GM12874 (cell line): ENCODE data around the gene CMIP.

Experiments used
- CTCF ChIP-seq: IDR thresholded peaks from 2 replicates; pipeline ENCODE4 v1.5.1; 2011; ENCODE audit warnings: low read depth, mild to moderate bottlenecking, control low read depth, low read length, moderate library complexity; ENCODE audit not compliant: insufficient read depth

CMIP gene

GRCh38 chr16:81549547-81550431, 105.2 kb downstream of the CMIP start:
- TF ChIP-seq CTCF, result no peak

- TF ChIP-seq CTCF, result no peak
Observed at GRCh38 chr16:81550432-81550808, 105.8 kb downstream of the CMIP start.

- no peak for TF ChIP-seq CTCF
Observed at GRCh38 chr16:81551151-81551808, 106.7 kb downstream of the CMIP start.

GRCh38 chr16:81551821-81552304, 107.3 kb downstream of the CMIP start:
- no peak for TF ChIP-seq CTCF

GRCh38 chr16:81552743-81553079, 108.1 kb downstream of the CMIP start:
- no peak for TF ChIP-seq CTCF

GRCh38 chr16:81553080-81553813, 108.6 kb downstream of the CMIP start:
- no peak for TF ChIP-seq CTCF
